ENCODE data around the gene C16orf90. TPM values are rescaled to one million over a fixed set of nuclear protein-coding genes. Genes with fewer than 3 reads are reported as not detected.

The C16orf90 gene
- total RNA-seq, 1 donor from 2014 or later = not detected

- Histone ChIP-seq H3K9me3 (ENCODE audit: insufficient read depth, low read depth, low read length) (no peaks in the 10 kb centered on the region), H3K4me2 (ENCODE audit: low read length) (no peak overlapping the region), H3K79me2 (ENCODE audit: insufficient read depth, low read length) (no peaks in the 10 kb centered on the region), H4K20me1 (ENCODE audit: insufficient read depth, low read length) (peaks cover 20% of the 10 kb centered on the region), H3K9ac (ENCODE audit: low read length) (no peak overlapping the region), H3K4me1 (ENCODE audit: insufficient read depth, low read length) (peaks cover 6% of the 10 kb centered on the region), H3K27me3 (ENCODE audit: insufficient read depth, low read length) (no peaks in the 10 kb centered on the region), H2AFZ (ENCODE audit: low read depth, low read length) (no peak overlapping the region), H3K36me3 (ENCODE audit: insufficient read depth, low read length) (peaks cover 18% of the 10 kb centered on the region), H3K27ac (ENCODE audit: low read depth, low read length) (no peak overlapping the region), H3K4me3 (ENCODE audit: insufficient read depth, low read depth, low read length) (no peak overlapping the region)
- FAIRE-seq (no peak), DNase-seq (ENCODE audit: low read depth) (peak; percentile 32)
- no peaks in the 10 kb centered on the region for H3K9me3 Mint-ChIP-seq (ENCODE audit: unreplicated experiment)
- TF ChIP-seq EZH2 (IDR thresholded peaks at IDR 0.05; ENCODE audit: insufficient read depth, low read length) (no peak), CTCF (IDR thresholded peaks at IDR 0.05; ENCODE audit: insufficient read depth, low read depth, low read length) (no peak)
- H3K4me1 Mint-ChIP-seq (ENCODE audit: low read depth, unreplicated experiment) = no peaks in the 10 kb centered on the region
- no peaks in the 10 kb centered on the region for H3K27me3 Mint-ChIP-seq (ENCODE audit: low read depth, unreplicated experiment)
- no peak overlapping the region for H3K4me3 Mint-ChIP-seq (ENCODE audit: unreplicated experiment)
- peaks cover 20% of the 10 kb centered on the region for H3K36me3 Mint-ChIP-seq (ENCODE audit: low read depth, unreplicated experiment)
- H3K27ac Mint-ChIP-seq (ENCODE audit: unreplicated experiment) = no peak overlapping the region
Measured at GRCh38 chr16:3514621-3515020, 19.3 kb upstream of the C16orf90 start.

GRCh38 chr16:3513892-3514583 is 18.7 kb upstream of the C16orf90 start:
- TF ChIP-seq CTCF (IDR thresholded peaks at IDR 0.05; ENCODE audit: insufficient read depth, low read depth, low read length) = no peak
- TF ChIP-seq EZH2 (IDR thresholded peaks at IDR 0.05; ENCODE audit: insufficient read depth, low read length) = no peak
- no peak for DNase-seq (ENCODE audit: low read depth)

More at GRCh38 chr16:3513892-3514583, 18.7 kb upstream of the C16orf90 start:
- no peak overlapping the region for H3K27ac ChIP-seq (ENCODE audit: low read depth, low read length)
- Mint-ChIP-seq H3K36me3 (ENCODE audit: low read depth, unreplicated experiment) (peaks cover 17% of the 10 kb centered on the region), H3K9me3 (ENCODE audit: unreplicated experiment) (no peaks in the 10 kb centered on the region), H3K27ac (ENCODE audit: unreplicated experiment) (no peak overlapping the region), H3K4me1 (ENCODE audit: low read depth, unreplicated experiment) (no peaks in the 10 kb centered on the region), H3K27me3 (ENCODE audit: low read depth, unreplicated experiment) (no peaks in the 10 kb centered on the region), H3K4me3 (ENCODE audit: unreplicated experiment) (no peak overlapping the region)
- peaks cover 20% of the 10 kb centered on the region for H3K36me3 ChIP-seq (ENCODE audit: insufficient read depth, low read length)
- H3K27me3 ChIP-seq (ENCODE audit: insufficient read depth, low read length) = no peaks in the 10 kb centered on the region
- no peaks in the 10 kb centered on the region for H3K9me3 ChIP-seq (ENCODE audit: insufficient read depth, low read depth, low read length)
- H3K4me2 ChIP-seq (ENCODE audit: low read length) = no peak overlapping the region
- peaks cover 6% of the 10 kb centered on the region for H3K4me1 ChIP-seq (ENCODE audit: insufficient read depth, low read length)
- no peak overlapping the region for H2AFZ ChIP-seq (ENCODE audit: low read depth, low read length)
- peaks cover 20% of the 10 kb centered on the region for H4K20me1 ChIP-seq (ENCODE audit: insufficient read depth, low read length)
- H3K79me2 ChIP-seq (ENCODE audit: insufficient read depth, low read length) = no peaks in the 10 kb centered on the region
- no peak for FAIRE-seq
- H3K9ac ChIP-seq (ENCODE audit: low read length) = no peak overlapping the region
- H3K4me3 ChIP-seq (ENCODE audit: insufficient read depth, low read depth, low read length) = no peak overlapping the region

Measured in astrocyte (in vitro differentiated cells and primary cell).